Panc1 (cell line): ENCODE measurements around the gene UNC93A.

ENCODE experiments used
- POLR2AphosphoS5 ChIP-seq: IDR thresholded peaks from 2 replicates; pipeline ENCODE4 v1.6.1; 2012; ENCODE audit warnings: mild to moderate bottlenecking, low read depth, low read length, moderate library complexity
- SIN3A ChIP-seq: IDR thresholded peaks from 2 replicates; pipeline ENCODE4 v1.6.1; 2012; ENCODE audit warnings: low read depth, mild to moderate bottlenecking, low read length, moderate library complexity, borderline replicate concordance; ENCODE audit not compliant: insufficient read depth
- TF ChIP-seq, protein P1 (sequence below): fragments of 450-650 bp; IDR thresholded peaks from 2 replicates; pipeline ENCODE4 v1.5.1; 2017; ENCODE audit warnings: mild to moderate bottlenecking
- TF ChIP-seq, protein P2 (sequence below), 2 experiments: IDR thresholded peaks; 2 replicates each; pipeline ENCODE4 v1.6.1; 2011 to 2012; ENCODE audit warnings: low read depth in 2 of 2, control low read depth in 1 of 2, low read length in 1 of 2, mild to moderate bottlenecking in 1 of 2, moderate library complexity in 1 of 2; ENCODE audit not compliant: insufficient read depth in 1 of 2

DNA sequence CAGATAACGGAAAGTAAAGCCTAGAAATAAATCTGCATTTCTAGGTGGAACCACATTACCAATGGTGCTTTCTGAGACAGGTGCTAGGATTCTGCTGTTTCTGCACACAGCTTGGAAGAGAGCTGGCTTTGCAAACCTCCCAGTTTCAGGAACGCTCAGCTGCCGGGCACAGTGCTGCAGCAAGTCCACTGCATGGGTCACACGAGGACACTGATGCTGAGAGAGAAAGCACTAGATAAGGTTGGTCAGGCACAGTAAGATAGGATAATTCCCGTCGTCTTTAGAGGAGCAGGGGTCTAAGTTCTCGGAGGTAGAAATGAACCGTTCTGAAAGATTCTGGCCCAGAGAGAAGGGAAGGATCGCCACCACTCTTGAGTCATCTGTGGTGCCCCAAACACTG is 11.0 kb downstream of the UNC93A start:
- TF ChIP-seq, protein P1, sequence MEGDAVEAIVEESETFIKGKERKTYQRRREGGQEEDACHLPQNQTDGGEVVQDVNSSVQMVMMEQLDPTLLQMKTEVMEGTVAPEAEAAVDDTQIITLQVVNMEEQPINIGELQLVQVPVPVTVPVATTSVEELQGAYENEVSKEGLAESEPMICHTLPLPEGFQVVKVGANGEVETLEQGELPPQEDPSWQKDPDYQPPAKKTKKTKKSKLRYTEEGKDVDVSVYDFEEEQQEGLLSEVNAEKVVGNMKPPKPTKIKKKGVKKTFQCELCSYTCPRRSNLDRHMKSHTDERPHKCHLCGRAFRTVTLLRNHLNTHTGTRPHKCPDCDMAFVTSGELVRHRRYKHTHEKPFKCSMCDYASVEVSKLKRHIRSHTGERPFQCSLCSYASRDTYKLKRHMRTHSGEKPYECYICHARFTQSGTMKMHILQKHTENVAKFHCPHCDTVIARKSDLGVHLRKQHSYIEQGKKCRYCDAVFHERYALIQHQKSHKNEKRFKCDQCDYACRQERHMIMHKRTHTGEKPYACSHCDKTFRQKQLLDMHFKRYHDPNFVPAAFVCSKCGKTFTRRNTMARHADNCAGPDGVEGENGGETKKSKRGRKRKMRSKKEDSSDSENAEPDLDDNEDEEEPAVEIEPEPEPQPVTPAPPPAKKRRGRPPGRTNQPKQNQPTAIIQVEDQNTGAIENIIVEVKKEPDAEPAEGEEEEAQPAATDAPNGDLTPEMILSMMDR, result no peak
- TF ChIP-seq, protein P2, sequence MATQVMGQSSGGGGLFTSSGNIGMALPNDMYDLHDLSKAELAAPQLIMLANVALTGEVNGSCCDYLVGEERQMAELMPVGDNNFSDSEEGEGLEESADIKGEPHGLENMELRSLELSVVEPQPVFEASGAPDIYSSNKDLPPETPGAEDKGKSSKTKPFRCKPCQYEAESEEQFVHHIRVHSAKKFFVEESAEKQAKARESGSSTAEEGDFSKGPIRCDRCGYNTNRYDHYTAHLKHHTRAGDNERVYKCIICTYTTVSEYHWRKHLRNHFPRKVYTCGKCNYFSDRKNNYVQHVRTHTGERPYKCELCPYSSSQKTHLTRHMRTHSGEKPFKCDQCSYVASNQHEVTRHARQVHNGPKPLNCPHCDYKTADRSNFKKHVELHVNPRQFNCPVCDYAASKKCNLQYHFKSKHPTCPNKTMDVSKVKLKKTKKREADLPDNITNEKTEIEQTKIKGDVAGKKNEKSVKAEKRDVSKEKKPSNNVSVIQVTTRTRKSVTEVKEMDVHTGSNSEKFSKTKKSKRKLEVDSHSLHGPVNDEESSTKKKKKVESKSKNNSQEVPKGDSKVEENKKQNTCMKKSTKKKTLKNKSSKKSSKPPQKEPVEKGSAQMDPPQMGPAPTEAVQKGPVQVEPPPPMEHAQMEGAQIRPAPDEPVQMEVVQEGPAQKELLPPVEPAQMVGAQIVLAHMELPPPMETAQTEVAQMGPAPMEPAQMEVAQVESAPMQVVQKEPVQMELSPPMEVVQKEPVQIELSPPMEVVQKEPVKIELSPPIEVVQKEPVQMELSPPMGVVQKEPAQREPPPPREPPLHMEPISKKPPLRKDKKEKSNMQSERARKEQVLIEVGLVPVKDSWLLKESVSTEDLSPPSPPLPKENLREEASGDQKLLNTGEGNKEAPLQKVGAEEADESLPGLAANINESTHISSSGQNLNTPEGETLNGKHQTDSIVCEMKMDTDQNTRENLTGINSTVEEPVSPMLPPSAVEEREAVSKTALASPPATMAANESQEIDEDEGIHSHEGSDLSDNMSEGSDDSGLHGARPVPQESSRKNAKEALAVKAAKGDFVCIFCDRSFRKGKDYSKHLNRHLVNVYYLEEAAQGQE (IDR thresholded peaks at IDR 0.05; ENCODE audit: insufficient read depth in 1 of 2, low read depth in 2 of 2, low read length in 1 of 2), result no peak
- TF ChIP-seq POLR2AphosphoS5, result no peak
- TF ChIP-seq SIN3A, result no peak
